Ovary (tissue), 9 donors: ENCODE data around the gene KCNH8. TPM values are rescaled to one million over a fixed set of nuclear protein-coding genes. Genes with fewer than 3 reads are reported as not detected.

ENCODE experiments used
- DNase-seq, 5 donors: peaks; one replicate each; pipeline ENCODE4 v3.0.0-alpha.2; 2019 to 2020
- H3K27ac ChIP-seq, 2 donors: fragments of 200-600 bp; one replicate each; pipeline versions ENCODE4 v1.5.1 to v1.8.0; 2019 to 2022
- H3K27me3 ChIP-seq: fragments of 200-600 bp; one replicate; pipeline ENCODE4 v1.8.0; 2022
- H3K36me3 ChIP-seq: fragments of 200-600 bp; sonication (generic); one replicate; pipeline ENCODE4 v1.5.1; 2019
- H3K4me1 ChIP-seq: one replicate; pipeline ENCODE4 v1.8.1; 2013; ENCODE audit warnings: mild to moderate bottlenecking, moderate library complexity; ENCODE audit not compliant: insufficient read depth
- H3K4me3 ChIP-seq: fragments of 200-600 bp; sonication (generic); one replicate; pipeline ENCODE4 v1.5.1; 2017
- H3K9me3 ChIP-seq, 2 donors: fragments of 200-600 bp in 1 of 2; sonication (generic) in 1 of 2; one replicate each; pipeline versions ENCODE4 v1.5.1 to v1.8.1; 2013 to 2019; ENCODE audit warnings: mild to moderate bottlenecking in 1 of 2, moderate library complexity in 1 of 2
- CTCF ChIP-seq, 3 donors: fragments of 450-650 bp in 2 of 3; fragments of 200-600 bp in 1 of 3; IDR thresholded peaks; one replicate each; pipeline versions ENCODE4 v1.5.1 to v1.8.0; 2016 to 2022; ENCODE audit warnings: antibody characterized with exemption in 3 of 3, mild to moderate bottlenecking in 1 of 3
- EP300 ChIP-seq: sonication (generic); formaldehyde crosslinking; IDR thresholded peaks from one replicate; pipeline ENCODE4 v1.6.1; 2017; ENCODE audit warnings: antibody characterized with exemption
- POLR2A ChIP-seq: fragments of 450-650 bp; IDR thresholded peaks from one replicate; pipeline ENCODE4 v1.6.1; 2017; ENCODE audit warnings: antibody characterized with exemption, mild to moderate bottlenecking, moderate library complexity
- WGBS, 3 donors: extraction: QIAGEN DNeasy Blood & Tissue Kit in 1 of 3; methylation state at CpG; one replicate each; pipeline versions ENCODE4 v1.1.5 to v1.1.7; 2013 to 2017; 5-methylcytosine and 5-hydroxymethylcytosine counted together
- intact Hi-C, 4 donors: fragments of 100-400 bp; cut with DNase I; formaldehyde crosslinking; loops; one replicate each; pipeline versions ENCODE4 v1.11.0 to v1.15.1; 2022 to 2023
- polyA plus RNA-seq, 2 donors: library from polyadenylated mRNA; stranded (reverse); fragments of 200-250 nt in 1 of 2; fragments of 350-450 nt in 1 of 2; fragmentation: Illumina TruSeq in 1 of 2; extraction: RNeasy Lipid Tissue Mini Kit (QIAGEN cat#74804) in 1 of 2; gene quantifications; one replicate each; pipeline ENCODE4 v1.2.3, GENCODE V29; 2013 to 2014
- total RNA-seq, 7 donors: library from RNA; depleted of rRNA in 2 of 7; stranded (reverse); fragments of >200 nt in 2 of 7; fragmentation: NEBNext Ultra II Directional in 3 of 7; extraction: Animal tissue kit (Norgen Biotek cat#: 25700) in 3 of 7; gene quantifications; one replicate each; pipeline versions ENCODE4 v1.1.0 to v1.2.4, GENCODE V29; 2016 to 2023
- donor health status: DM: no; HTN: no; CAD: no; lungs with moderate emphysema.
- donor health status: DM: no; HTN: no; CAD: no.
- donor health status: Bipolar disorder and iron deficiency.
- donor health status: DM: yes; HTN: yes; CAD: no.
- donor health status: DM: no; HTN: no; CAD: no.
- donor health status: DM: yes; HTN: yes; CAD: no.

Gene KCNH8
- total and polyA plus RNA-seq, 9 donors: 0.05 to 1.4 (median 0.17) TPM; not detected in 1

GRCh38 chr3:19399836-19400235 is 251.5 kb downstream of the KCNH8 start:
- intact Hi-C loops: no loop called here
- no peak for DNase-seq
- TF ChIP-seq EP300 (no peak), CTCF (IDR thresholded peaks at IDR 0.05) (no peak), POLR2A (no peak)
- H3K27ac ChIP-seq: no peak overlapping the region
- no peaks in the 10 kb centered on the region for H3K9me3 ChIP-seq
- no peaks in the 10 kb centered on the region for H3K4me1 ChIP-seq
- no peaks in the 10 kb centered on the region for H3K27me3 ChIP-seq
- H3K4me3 ChIP-seq: no peak overlapping the region
- H3K36me3 ChIP-seq: no peaks in the 10 kb centered on the region
- whole genome bisulfite sequencing, 3 donors: 83 to 94% (median 88%) methylated on average over 2 of the region's 2 CpGs

- Histone ChIP-seq H3K27ac (no peak overlapping the region), H3K27me3 (no peaks in the 10 kb centered on the region), H3K4me3 (no peak overlapping the region), H3K9me3 (no peaks in the 10 kb centered on the region), H3K36me3 (no peaks in the 10 kb centered on the region), H3K4me1 (no peaks in the 10 kb centered on the region)
- DNase-seq: no peak
- 66 to 75% (median 74%) methylated on average over 4 of the region's 4 CpGs for whole genome bisulfite sequencing, 3 donors
- intact Hi-C loops: no loop called here
- no peak for TF ChIP-seq CTCF (IDR thresholded peaks at IDR 0.05)
- no peak for TF ChIP-seq EP300
- TF ChIP-seq POLR2A: no peak
These were observed 271.8 kb downstream of the KCNH8 start for GRCh38 chr3:19420159-19420558.

GRCh38 chr3:19425825-19426224 is 277.5 kb downstream of the KCNH8 start:
- intact Hi-C loops: no loop called here
- Histone ChIP-seq H3K4me1 (no peaks in the 10 kb centered on the region), H3K27me3 (no peaks in the 10 kb centered on the region), H3K36me3 (no peaks in the 10 kb centered on the region), H3K9me3 (no peaks in the 10 kb centered on the region), H3K27ac (no peak overlapping the region), H3K4me3 (no peak overlapping the region)
- DNase-seq: no peak
- 83 to 92% (median 89%) methylated on average over 1 of the region's 1 CpG for WGBS, 3 donors
- no peak for TF ChIP-seq CTCF (IDR thresholded peaks at IDR 0.05)
- no peak for TF ChIP-seq EP300
- no peak for TF ChIP-seq POLR2A

- intact Hi-C loops: no loop called here
These were observed 279.3 kb downstream of the KCNH8 start for GRCh38 chr3:19427422-19428149.

More at GRCh38 chr3:19427422-19428149, 279.3 kb downstream of the KCNH8 start:
- no peaks in the 10 kb centered on the region for H3K9me3 ChIP-seq
- no peaks in the 10 kb centered on the region for H3K4me1 ChIP-seq
- no peaks in the 10 kb centered on the region for H3K36me3 ChIP-seq
- no peaks in the 10 kb centered on the region for H3K27me3 ChIP-seq
- WGBS, 3 donors: 42 to 65% (median 47%) methylated on average over 1 of the region's 1 CpG
- no peak overlapping the region for H3K27ac ChIP-seq
- H3K4me3 ChIP-seq: no peak overlapping the region
- TF ChIP-seq POLR2A (no peak), CTCF (IDR thresholded peaks at IDR 0.05) (no peak), EP300 (no peak)
- no peak for DNase-seq
